ENCODE measurements around the gene POLR2E. TPM values are rescaled to one million over a fixed set of nuclear protein-coding genes. Genes with fewer than 3 reads are reported as not detected.

The POLR2E gene
- total RNA-seq, 1 experiment from 2014 or later = 281 TPM

- DNase-seq (ENCODE audit: low read depth, low spot score) = no peak
- ChIA-PET RAD21 (ENCODE audit: low non-redundant PET in 1 of 2, low total read pairs in 2 of 2, uncharacterized antibody in 2 of 2, unreplicated experiment in 2 of 2) (interaction anchor here in 1 of 2 experiments (0.6 kb wide), 1 partner anchor 76 kb away, joined by 6 read pairs; no protein-coding TSS in a partner anchor), CTCF (no interaction called here), POLR2A (no interaction called here)
- intact Hi-C loops (cut with micrococcal nuclease) = no loop called here
- no peaks in the 10 kb centered on the region for H3K9me2 ChIP-seq (ENCODE audit: insufficient read depth)
- no peaks in the 10 kb centered on the region for H3K27me3 ChIP-seq (ENCODE audit: insufficient read depth, low read length)
- no peaks in the 10 kb centered on the region for H4K20me1 ChIP-seq (ENCODE audit: insufficient read depth)
- H3K9me3 ChIP-seq (ENCODE audit: control insufficient read depth in 1 of 2, insufficient read depth in 1 of 2, low read depth in 1 of 2, low read length in 2 of 2) = no peaks in the 10 kb centered on the region
- peaks cover 12 to 38% of the 10 kb centered on the region in 2 experiments; a peak in 3 of 4 replicates for H3K36me3 ChIP-seq (ENCODE audit: control insufficient read depth in 1 of 2, insufficient read depth in 2 of 2, low read length in 2 of 2)
- H3K79me2 ChIP-seq (ENCODE audit: insufficient read depth, low read length) = peaks cover 19% of the 10 kb centered on the region; the same call in 1 of the 2 replicates
- H3K4me2 ChIP-seq (ENCODE audit: low read length) = no peak overlapping the region
- no peak overlapping the region for H3K9ac ChIP-seq (ENCODE audit: low read length)
- TF ChIP-seq ATF3 (IDR thresholded peaks at IDR 0.05) (no peak), ELF1 (IDR thresholded peaks at IDR 0.05; ENCODE audit: borderline replicate concordance, low read depth) (no peak), CBX3 (IDR thresholded peaks at IDR 0.05; ENCODE audit: low read depth) (no peak), EGR1 (IDR thresholded peaks at IDR 0.05; ENCODE audit: low read depth) (no peak), YY1 (IDR thresholded peaks at IDR 0.05; ENCODE audit: extremely low read depth, insufficient replicate concordance, low read depth, low read length) (no peak), MAX (IDR thresholded peaks at IDR 0.05) (no peak), JUND (IDR thresholded peaks at IDR 0.05) (no peak), REST (IDR thresholded peaks at IDR 0.05; ENCODE audit: low read depth) (no peak), ZNF274 (IDR thresholded peaks at IDR 0.05; ENCODE audit: low read depth, low read length) (no peak), SP1 (IDR thresholded peaks at IDR 0.05; ENCODE audit: low read depth) (no peak), SIN3A (IDR thresholded peaks at IDR 0.05; ENCODE audit: low read depth) (no peak), CEBPB (IDR thresholded peaks at IDR 0.05; ENCODE audit: low read depth) (no peak)
- no peak overlapping the region for H3K4me3 ChIP-seq (replicated peaks in 1 of 2; ENCODE audit: low read depth in 1 of 2, low read length in 2 of 2)
- H2AFZ ChIP-seq (ENCODE audit: low read depth, low read length, poor library complexity, severe bottlenecking) = no peak overlapping the region
- BruUV-seq (replicated peaks) = no TSS peak
- ATAC-seq = no peak
- H3K27ac ChIP-seq (ENCODE audit: low read depth, low read length) = peak overlapping the region; percentile 35; the same call in 1 of the 2 replicates
- peaks cover 0 to 17% of the 10 kb centered on the region in 2 experiments; a peak in 3 of 4 replicates for H3K4me1 ChIP-seq (ENCODE audit: control insufficient read depth in 1 of 2, insufficient read depth in 2 of 2, low read length in 2 of 2)
Observed at GRCh38 chr19:1125601-1126467, 30.7 kb upstream of the POLR2E start.
